Measurements from ENCODE around the gene ARHGAP42. TPM values are rescaled to one million over a fixed set of nuclear protein-coding genes. Genes with fewer than 3 reads are reported as not detected.

Gene ARHGAP42
- total RNA-seq, 4 donors from 2014 or later = 7.6 to 22.2 (median 14.6) TPM

- DNase-seq (ENCODE audit: low spot score in 2 of 2) = no peak
- no peak overlapping the region for H3K4me3 ChIP-seq (ENCODE audit: low read depth, poor library complexity, severe bottlenecking)
- no peak for TF ChIP-seq POLR2A (IDR thresholded peaks at IDR 0.05)
- no peak for TF ChIP-seq CTCF (IDR thresholded peaks at IDR 0.05)
- intact Hi-C loops (cut with DNase I; ENCODE audit: low total_unique reads) = no loop called here
- 82 to 84% methylated on average over 3 of the region's 3 CpGs for WGBS, 2 donors
These were observed 186.1 kb downstream of the ARHGAP42 start for GRCh38 chr11:100872951-100873740.

- intact Hi-C loops (cut with DNase I; ENCODE audit: low total_unique reads) = no loop called here
- H3K4me3 ChIP-seq (ENCODE audit: low read depth, poor library complexity, severe bottlenecking) = no peak overlapping the region
- TF ChIP-seq CTCF (IDR thresholded peaks at IDR 0.05) (no peak), POLR2A (IDR thresholded peaks at IDR 0.05) (no peak)
- 90 to 94% methylated on average over 4 of the region's 4 CpGs for WGBS, 2 donors
- no peak for DNase-seq (ENCODE audit: low spot score in 2 of 2)
These were observed 187.1 kb downstream of the ARHGAP42 start for GRCh38 chr11:100874203-100874602.

GRCh38 chr11:100875521-100875869 is 188.4 kb downstream of the ARHGAP42 start:
- WGBS, 2 donors = 92 to 95% methylated on average over 8 of the region's 8 CpGs
- DNase-seq (ENCODE audit: low spot score in 2 of 2) = no peak

GRCh38 chr11:100876815-100877520 is 189.9 kb downstream of the ARHGAP42 start:
- DNase-seq (ENCODE audit: low spot score in 2 of 2) = no peak
- TF ChIP-seq CTCF (IDR thresholded peaks at IDR 0.05) = no peak
- no peak for TF ChIP-seq POLR2A (IDR thresholded peaks at IDR 0.05)
- no peak overlapping the region for H3K4me3 ChIP-seq (ENCODE audit: low read depth, poor library complexity, severe bottlenecking)
- intact Hi-C loops (cut with DNase I; ENCODE audit: low total_unique reads) = no loop called here
- 29 to 47% methylated on average over 3 of the region's 3 CpGs for WGBS, 2 donors

More at GRCh38 chr11:100875521-100875869, 188.4 kb downstream of the ARHGAP42 start:
- intact Hi-C loops (cut with DNase I; ENCODE audit: low total_unique reads) = no loop called here
- H3K4me3 ChIP-seq (ENCODE audit: low read depth, poor library complexity, severe bottlenecking) = no peak overlapping the region
- TF ChIP-seq CTCF (IDR thresholded peaks at IDR 0.05) = no peak
- no peak for TF ChIP-seq POLR2A (IDR thresholded peaks at IDR 0.05)

GRCh38 chr11:100878474-100878873 is 191.4 kb downstream of the ARHGAP42 start:
- 75 to 77% methylated on average over 2 of the region's 2 CpGs for WGBS, 2 donors
- TF ChIP-seq CTCF (IDR thresholded peaks at IDR 0.05) (no peak), POLR2A (IDR thresholded peaks at IDR 0.05) (no peak)
- intact Hi-C loops (cut with DNase I; ENCODE audit: low total_unique reads) = no loop called here
- no peak overlapping the region for H3K4me3 ChIP-seq (ENCODE audit: low read depth, poor library complexity, severe bottlenecking)
- no peak for DNase-seq (ENCODE audit: low spot score in 2 of 2)
